Psoas muscle (tissue), 8 donors: ENCODE data around the gene FAM241A. TPM values are rescaled to one million over a fixed set of nuclear protein-coding genes. Genes with fewer than 3 reads are reported as not detected.

Experiments used
- ATAC-seq, 4 donors: fragments of 200-7000 bp; cut with Tn5 transposase; one replicate each; pipeline ENCODE4 v1.9.1; 2020; ENCODE audit warnings: moderate library complexity in 3 of 4, mild to moderate bottlenecking in 2 of 4
- DNase-seq, 2 donors: peaks; one replicate each; pipeline ENCODE4 v3.0.0-alpha.2; 2020
- H3K27ac ChIP-seq: fragments of 200-600 bp; one replicate; pipeline ENCODE4 v1.8.0; 2022
- H3K27me3 ChIP-seq, 3 donors: fragments of 200-600 bp in 1 of 3; one replicate each; pipeline versions ENCODE4 v1.6.1 to v1.8.0; 2013 to 2022; ENCODE audit warnings: low read length in 2 of 3, mild to moderate bottlenecking in 2 of 3, moderate library complexity in 1 of 3; ENCODE audit not compliant: insufficient read depth in 3 of 3
- H3K36me3 ChIP-seq, 2 donors: fragments of 200-600 bp in 1 of 2; one replicate each; pipeline versions ENCODE4 v1.6.1 to v1.8.0; 2013 to 2022; ENCODE audit warnings: low read depth in 1 of 2, mild to moderate bottlenecking in 1 of 2, moderate library complexity in 1 of 2; ENCODE audit not compliant: insufficient read depth in 1 of 2
- H3K4me1 ChIP-seq: fragments of 200-600 bp; one replicate; pipeline ENCODE4 v1.8.0; 2022
- H3K4me3 ChIP-seq: fragments of 200-600 bp; one replicate; pipeline ENCODE4 v1.8.0; 2022; ENCODE audit warnings: mild to moderate bottlenecking
- H3K9me3 ChIP-seq: fragments of 200-600 bp; one replicate; pipeline ENCODE4 v1.8.0; 2022
- CTCF ChIP-seq: fragments of 200-600 bp; IDR thresholded peaks from one replicate; pipeline ENCODE4 v1.8.0; 2022; ENCODE audit warnings: antibody characterized with exemption
- WGBS, 3 donors: extraction: QIAGEN DNeasy Blood & Tissue Kit; methylation state at CpG; one replicate each; pipeline versions ENCODE4 v1.1.6 to v1.1.7; 2013; 5-methylcytosine and 5-hydroxymethylcytosine counted together
- intact Hi-C, 2 donors: fragments of 100-400 bp; cut with DNase I; formaldehyde crosslinking; loops; one replicate each; pipeline versions ENCODE4 v1.11.0 to v1.14.2; 2022
- long read RNA-seq, 2 donors: library from polyadenylated mRNA; unstranded; transcript quantifications; one replicate each; pipeline ENCODE4 v2.0.0, GENCODE V29; 2021
- polyA plus RNA-seq, 3 donors: library from polyadenylated mRNA; stranded (reverse); fragments of 200-250 nt; gene quantifications; one replicate each; pipeline ENCODE4 v1.2.3, GENCODE V29; 2013
- total RNA-seq, 4 donors: library from RNA; stranded (reverse); fragmentation: NEBNext Ultra II Directional in 2 of 4; extraction: Animal tissue kit (Norgen Biotek cat#: 25700) in 2 of 4; gene quantifications; one replicate each; pipeline versions ENCODE4 v1.2.1 to v1.2.4, GENCODE V29; 2021 to 2023
- donor health status: healthy with polysubstance abuse.
- donor health status: DM: no; HTN: no; CAD: no; lungs with moderate emphysema.
- donor health status: Bipolar disorder and iron deficiency.
- donor health status: healthy.
- donor health status: DM: yes; HTN: yes; CAD: no.
- donor health status: DM: no; HTN: no; CAD: no.
- donor health status: DM: no; HTN: no; CAD: no.
- donor health status: DM: yes; HTN: yes; CAD: no.

Gene FAM241A
- total RNA-seq, result 1 to 10 TPM; 2.6 to 4.8 (median 3.8) TPM
- 1 to 10 TPM; 2.8 to 6.0 (median 3.1) TPM for polyA plus RNA-seq
- long read RNA-seq, donor 1, full-length matches to known transcripts, result 53 of 56 reads
- long read RNA-seq, donor 1, partial matches to known transcripts, result 0 of 56 reads
- long read RNA-seq, donor 1, other reads (novel, unspliced or antisense), result 3 of 56 reads
- long read RNA-seq, donor 2, full-length matches to known transcripts, result 84 of 89 reads
- long read RNA-seq, donor 2, partial matches to known transcripts, result 0 of 89 reads
- long read RNA-seq, donor 2, other reads (novel, unspliced or antisense), result 5 of 89 reads

- ATAC-seq (peak; percentile 98 to 99 (median 98)), DNase-seq (peak; percentile 88 to 92)
- Histone ChIP-seq H3K27me3 (no peaks in the 10 kb centered on the region), H3K27ac (peak within 1 kb of the TSS; percentile 88), H3K9me3 (no peaks in the 10 kb centered on the region), H3K4me1 (peaks cover 11% of the 10 kb centered on the region), H3K36me3 (no peaks in the 10 kb centered on the region), H3K4me3 (peak within 1 kb of the TSS; percentile 94)
- intact Hi-C loops, result loop anchor here (5.0 kb wide), 2 partner anchors 48 to 87 kb away; partner anchors contain the start of gene AP1AR (in 1 of the 2)
- TF ChIP-seq CTCF, result no peak
- WGBS, 3 donors, result 0% methylated on average over 41 to 70 of the region's 70 CpGs
These were observed at the start of gene FAM241A for GRCh38 chr4:112145326-112145789. Gene FAM241A, plus strand, starts transcription at chr4:112145454. Its CDS starts 127 bp downstream, at chr4:112145581.

- no peaks in the 10 kb centered on the region for H3K9me3 ChIP-seq
- 55 to 61% (median 56%) methylated on average over 4 of the region's 4 CpGs for WGBS, 3 donors
These were observed 46.3 kb upstream of the FAM241A start for GRCh38 chr4:112098841-112099530.

GRCh38 chr4:112099701-112100297 is 45.5 kb upstream of the FAM241A start:
- DNase-seq, result no peak
- TF ChIP-seq CTCF, result peak; percentile 72
- Histone ChIP-seq H3K27ac (no peak overlapping the region), H3K9me3 (no peaks in the 10 kb centered on the region), H3K4me1 (no peaks in the 10 kb centered on the region), H3K27me3 (no peaks in the 10 kb centered on the region), H3K4me3 (no peak overlapping the region), H3K36me3 (no peaks in the 10 kb centered on the region)
- intact Hi-C loops, result loop anchor here (2.0 to 10.0 kb wide), 5 partner anchors 48 to 425 kb away; partner anchors contain the start of gene FAM241A (in 1 of the 2)
- peak in 3 of 4 donors; percentile 68 to 88 (median 68) for ATAC-seq
- WGBS, 3 donors, result 13 to 28% (median 20%) methylated on average over 5 of the region's 5 CpGs

More at GRCh38 chr4:112098841-112099530, 46.3 kb upstream of the FAM241A start:
- ATAC-seq (no peak), DNase-seq (no peak)
- Histone ChIP-seq H3K4me3 (no peak overlapping the region), H3K4me1 (no peaks in the 10 kb centered on the region), H3K27me3 (no peaks in the 10 kb centered on the region), H3K27ac (no peak overlapping the region), H3K36me3 (no peaks in the 10 kb centered on the region)
- intact Hi-C loops, result loop anchor here in 1 of 2 donors (5.0 to 10.0 kb wide), 2 partner anchors 48 to 426 kb away; partner anchors contain the start of gene FAM241A
- TF ChIP-seq CTCF, result no peak

- intact Hi-C loops, result loop anchor here in 1 of 2 donors (10.0 kb wide), 1 partner anchor 222 kb away; no protein-coding TSS in a partner anchor
- H3K4me3 ChIP-seq, result no peak overlapping the region
- ATAC-seq (no peak), DNase-seq (no peak)
- no peaks in the 10 kb centered on the region for H3K4me1 ChIP-seq
- no peaks in the 10 kb centered on the region for H3K9me3 ChIP-seq
- H3K36me3 ChIP-seq, result no peaks in the 10 kb centered on the region
- no peaks in the 10 kb centered on the region for H3K27me3 ChIP-seq
- no peak for TF ChIP-seq CTCF
- no peak overlapping the region for H3K27ac ChIP-seq
- WGBS, 3 donors, result 56 to 61% (median 56%) methylated on average over 6 of the region's 6 CpGs
These were observed 42.3 kb upstream of the FAM241A start for GRCh38 chr4:112102875-112103370.
